ENCODE results near the gene GGTLC3.
"Not testable (repeated sequence)": the region's sequence is repeated elsewhere in the genome, so short reads cannot be mapped to it uniquely, and the experiment has no call there.

GGTLC3 gene

DNA sequence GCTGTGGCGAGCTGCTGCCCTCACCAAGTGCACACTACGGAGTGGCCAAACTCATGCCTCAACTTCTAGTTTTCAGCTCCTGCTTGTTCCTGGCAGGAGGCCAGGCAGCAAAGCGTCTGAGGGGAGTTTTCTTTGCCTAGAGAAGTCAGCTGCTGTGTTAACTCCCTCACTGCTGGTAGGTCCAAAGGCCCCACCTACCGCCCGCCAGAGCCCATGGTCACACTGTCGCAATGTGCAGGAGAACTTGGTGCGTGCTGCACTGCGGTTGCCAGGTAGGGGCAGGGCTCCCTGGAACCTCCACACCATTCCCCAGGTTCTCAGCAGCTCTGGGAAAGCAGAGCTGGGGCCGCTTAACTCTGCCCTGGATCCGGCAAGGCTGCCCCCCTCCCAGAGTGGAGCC lies 5.6 kb downstream of the GGTLC3 start:
- not testable (repeated sequence) for FAIRE-seq

DNA sequence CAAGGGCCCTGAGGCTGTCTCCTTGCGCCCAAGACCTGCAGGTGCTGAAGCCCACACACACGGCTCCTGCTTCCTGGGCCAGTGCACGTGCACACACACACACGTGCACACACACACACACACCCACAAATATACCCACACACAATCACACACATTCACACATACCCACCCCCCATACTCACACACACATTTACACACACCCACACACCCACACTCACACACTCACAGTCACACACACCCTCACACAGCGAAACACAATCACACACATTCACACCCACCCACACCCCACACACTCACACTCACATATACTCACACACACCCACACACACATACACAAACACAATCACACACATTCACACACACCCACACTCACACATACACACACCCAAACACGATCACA lies 6.6 kb downstream of the GGTLC3 start:
- FAIRE-seq, result not testable (repeated sequence)

DNA sequence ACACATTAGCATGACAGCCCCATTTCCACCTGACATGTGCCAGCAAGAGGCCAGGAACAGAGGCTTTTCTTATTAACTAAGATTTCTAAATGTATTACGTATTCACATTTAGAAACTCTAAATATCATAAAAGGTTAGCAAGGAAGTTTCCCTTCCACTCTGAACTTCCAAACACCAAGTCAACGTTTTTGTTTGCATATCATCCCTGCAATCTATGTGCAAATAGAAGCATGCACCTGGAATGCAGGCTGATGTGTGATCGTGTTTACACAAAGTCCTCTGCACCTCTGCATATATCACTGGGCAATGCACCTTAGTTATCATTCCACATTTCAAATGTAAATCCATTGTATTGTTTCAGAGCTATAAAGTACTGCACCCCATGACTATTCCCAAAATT lies 21.7 kb downstream of the GGTLC3 start:
- FAIRE-seq, result not testable (repeated sequence)
